Spleen (tissue), 11 donors: ENCODE results near the gene MSANTD4. TPM values are rescaled to one million over a fixed set of nuclear protein-coding genes. Genes with fewer than 3 reads are reported as not detected.

Experiments used
- DNase-seq: peaks from one replicate; pipeline ENCODE4 v3.0.0-alpha.2; 2020
- H3K27ac ChIP-seq, 8 donors: fragments of 200-600 bp; sonication (generic) in 7 of 8; 1 replicate in 4 of 8; 2 replicates in 4 of 8; pipeline versions ENCODE4 v1.5.0 to v1.8.0; 2016 to 2021; ENCODE audit warnings: inconsistent platforms in 4 of 8, mild to moderate bottlenecking in 4 of 8, moderate library complexity in 1 of 8
- H3K27me3 ChIP-seq, 7 donors: fragments of 200-600 bp; sonication (generic) in 6 of 7; replicated peaks in 1 of 7; 1 replicate in 4 of 7; 2 replicates in 3 of 7; pipeline versions ENCODE4 v1.5.0 to v1.8.0; 2016 to 2021; ENCODE audit warnings: inconsistent platforms in 3 of 7, mild to moderate bottlenecking in 1 of 7
- H3K36me3 ChIP-seq, 6 donors: fragments of 200-600 bp; sonication (generic) in 5 of 6; 1 replicate in 4 of 6; 2 replicates in 2 of 6; pipeline versions ENCODE4 v1.5.0 to v1.8.0; 2016 to 2021; ENCODE audit warnings: inconsistent platforms in 2 of 6
- H3K4me1 ChIP-seq, 6 donors: fragments of 200-600 bp; sonication (generic) in 5 of 6; 1 replicate in 3 of 6; 2 replicates in 3 of 6; pipeline versions ENCODE4 v1.5.0 to v1.8.0; 2016 to 2021; ENCODE audit warnings: inconsistent platforms in 3 of 6
- H3K4me3 ChIP-seq, 8 donors: fragments of 200-600 bp; sonication (generic) in 7 of 8; 1 replicate in 4 of 8; 2 replicates in 4 of 8; pipeline versions ENCODE4 v1.5.0 to v1.8.0; 2016 to 2021; ENCODE audit warnings: inconsistent platforms in 4 of 8, mild to moderate bottlenecking in 4 of 8, moderate library complexity in 2 of 8
- H3K9me3 ChIP-seq, 8 donors: fragments of 200-600 bp; sonication (generic) in 7 of 8; 1 replicate in 4 of 8; 2 replicates in 4 of 8; pipeline versions ENCODE4 v1.5.0 to v1.8.0; 2016 to 2021; ENCODE audit warnings: inconsistent platforms in 4 of 8
- POLR2A ChIP-seq, 3 donors: fragments of 450-650 bp; IDR thresholded peaks; one replicate each; pipeline ENCODE4 v1.5.1; 2017; ENCODE audit warnings: antibody characterized with exemption in 3 of 3, mild to moderate bottlenecking in 1 of 3
- POLR2AphosphoS5 ChIP-seq, 3 donors: sonication (generic); formaldehyde crosslinking; IDR thresholded peaks; one replicate each; pipeline ENCODE4 v1.5.1; 2017; ENCODE audit warnings: antibody characterized with exemption in 3 of 3
- WGBS, 5 donors: extraction: QIAGEN DNeasy Blood & Tissue Kit in 3 of 5; methylation state at CpG; one replicate each; pipeline versions ENCODE4 v1.1.5 to v1.1.7; 2013 to 2018; 5-methylcytosine and 5-hydroxymethylcytosine counted together
- intact Hi-C: fragments of 100-400 bp; cut with DNase I; formaldehyde crosslinking; loops from one replicate; pipeline ENCODE4 v1.15.0; 2023; ENCODE audit warnings: low total_unique reads
- polyA plus RNA-seq, 3 donors: library from polyadenylated mRNA; stranded (reverse); fragments of 200-250 nt; gene quantifications; one replicate each; pipeline ENCODE4 v1.2.1, GENCODE V29; 2013
- total RNA-seq, 7 donors: library from RNA; depleted of rRNA in 3 of 7; stranded (reverse); fragments of >200 nt in 3 of 7; fragmentation: NEBNext Ultra II Directional in 4 of 7; extraction: Animal tissue kit (Norgen Biotek cat#: 25700) in 4 of 7; gene quantifications; one replicate each; pipeline versions ENCODE4 v1.1.0 to v1.2.1, GENCODE V29; 2016 to 2021
- TF ChIP-seq, protein P1 (sequence below), 11 experiments: fragments of 200-600 bp in 7 of 11; fragments of 450-650 bp in 4 of 11; sonication (generic) in 4 of 11; IDR thresholded peaks in 8 of 11; conservative IDR thresholded peaks in 3 of 11; 1 replicate in 7 of 11; 2 replicates in 4 of 11; pipeline versions ENCODE4 v1.4.0 to v1.8.0; 2016 to 2021; ENCODE audit warnings: antibody characterized with exemption in 11 of 11, inconsistent platforms in 4 of 11, mild to moderate bottlenecking in 1 of 11
- donor health status: healthy with polysubstance abuse.
- donor health status: DM: no; HTN: no; CAD: no; lungs with moderate emphysema.
- donor health status: DM: no; HTN: no; CAD: no.
- donor health status: Bipolar disorder and iron deficiency.
- donor health status: healthy.
- donor health status: DM: no; HTN: no; CAD: no.
- donor health status: DM: yes; HTN: yes; CAD: no.

MSANTD4 gene
- total and polyA plus RNA-seq, 10 donors: 5.5 to 29.5 (median 15.9) TPM

DNA sequence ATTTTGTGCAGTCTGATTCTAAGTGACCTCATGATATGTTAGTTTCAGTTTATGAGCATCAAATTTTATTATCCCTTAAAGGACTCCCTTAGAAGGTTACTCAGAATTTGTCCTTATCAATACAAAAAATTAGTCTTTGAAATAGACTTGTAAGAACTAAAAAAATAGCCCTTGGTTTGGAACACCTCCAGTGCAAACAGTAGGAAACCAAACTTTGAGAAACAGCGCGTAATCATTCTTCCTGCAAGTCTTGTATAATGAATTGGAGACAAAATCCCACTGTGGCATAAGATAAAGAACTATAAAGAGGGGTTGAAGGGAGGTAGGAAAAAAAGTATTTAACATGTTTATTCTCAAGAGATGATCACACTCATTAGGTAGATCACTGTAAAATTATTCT, 10.8 kb upstream of the MSANTD4 start:
- 56 to 94% (median 67%) methylated on average over 2 of the region's 2 CpGs for WGBS, 5 donors
- TF ChIP-seq, protein P1, sequence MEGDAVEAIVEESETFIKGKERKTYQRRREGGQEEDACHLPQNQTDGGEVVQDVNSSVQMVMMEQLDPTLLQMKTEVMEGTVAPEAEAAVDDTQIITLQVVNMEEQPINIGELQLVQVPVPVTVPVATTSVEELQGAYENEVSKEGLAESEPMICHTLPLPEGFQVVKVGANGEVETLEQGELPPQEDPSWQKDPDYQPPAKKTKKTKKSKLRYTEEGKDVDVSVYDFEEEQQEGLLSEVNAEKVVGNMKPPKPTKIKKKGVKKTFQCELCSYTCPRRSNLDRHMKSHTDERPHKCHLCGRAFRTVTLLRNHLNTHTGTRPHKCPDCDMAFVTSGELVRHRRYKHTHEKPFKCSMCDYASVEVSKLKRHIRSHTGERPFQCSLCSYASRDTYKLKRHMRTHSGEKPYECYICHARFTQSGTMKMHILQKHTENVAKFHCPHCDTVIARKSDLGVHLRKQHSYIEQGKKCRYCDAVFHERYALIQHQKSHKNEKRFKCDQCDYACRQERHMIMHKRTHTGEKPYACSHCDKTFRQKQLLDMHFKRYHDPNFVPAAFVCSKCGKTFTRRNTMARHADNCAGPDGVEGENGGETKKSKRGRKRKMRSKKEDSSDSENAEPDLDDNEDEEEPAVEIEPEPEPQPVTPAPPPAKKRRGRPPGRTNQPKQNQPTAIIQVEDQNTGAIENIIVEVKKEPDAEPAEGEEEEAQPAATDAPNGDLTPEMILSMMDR (IDR thresholded peaks at IDR 0.05 in 8 of 11, conservative IDR thresholded peaks at IDR 0.05 in 3 of 11): no peak
- TF ChIP-seq POLR2A (IDR thresholded peaks at IDR 0.05): no peak
- TF ChIP-seq POLR2AphosphoS5 (IDR thresholded peaks at IDR 0.05): no peak
- no peak for DNase-seq
- Histone ChIP-seq H3K27ac (no peak overlapping the region), H3K4me3 (no peak overlapping the region), H3K27me3 (peaks cover 0 to 18% (median 0%) of the 10 kb centered on the region in 7 donors), H3K4me1 (no peaks in the 10 kb centered on the region), H3K36me3 (no peaks in the 10 kb centered on the region), H3K9me3 (no peaks in the 10 kb centered on the region)
- intact Hi-C loops: no loop called here

DNA sequence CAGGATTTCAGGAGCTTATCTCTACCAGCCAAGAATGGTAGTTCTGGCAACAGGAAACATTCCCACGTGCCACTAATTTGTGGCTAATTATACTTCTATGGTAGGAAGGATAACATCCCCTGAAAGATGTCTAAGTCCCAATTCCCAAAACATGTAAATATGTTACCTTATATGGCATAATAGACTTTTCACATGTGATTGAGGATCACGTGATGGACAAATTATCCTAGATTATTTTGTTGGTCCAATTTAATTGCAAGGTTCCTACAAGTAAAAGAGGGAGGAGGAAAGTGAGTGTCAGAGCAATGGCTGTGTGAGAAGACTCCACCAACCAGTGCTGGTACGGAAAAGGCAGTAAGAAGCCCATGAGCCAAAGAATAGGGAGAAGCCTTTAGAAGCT, 9.9 kb upstream of the MSANTD4 start:
- TF ChIP-seq POLR2A (IDR thresholded peaks at IDR 0.05): no peak
- no peak for TF ChIP-seq POLR2AphosphoS5 (IDR thresholded peaks at IDR 0.05)
- TF ChIP-seq, protein P1 (IDR thresholded peaks at IDR 0.05 in 8 of 11, conservative IDR thresholded peaks at IDR 0.05 in 3 of 11): no peak
- no peaks in the 10 kb centered on the region for H3K9me3 ChIP-seq
- H3K27ac ChIP-seq: no peak overlapping the region
- H3K27me3 ChIP-seq: peaks cover 0 to 18% (median 0%) of the 10 kb centered on the region in 7 donors
- H3K4me1 ChIP-seq: no peaks in the 10 kb centered on the region
- 67 to 82% (median 76%) methylated on average over 3 of the region's 3 CpGs for WGBS, 5 donors
- intact Hi-C loops: no loop called here
- no peak overlapping the region for H3K4me3 ChIP-seq
- H3K36me3 ChIP-seq: no peaks in the 10 kb centered on the region
- DNase-seq: no peak

DNA sequence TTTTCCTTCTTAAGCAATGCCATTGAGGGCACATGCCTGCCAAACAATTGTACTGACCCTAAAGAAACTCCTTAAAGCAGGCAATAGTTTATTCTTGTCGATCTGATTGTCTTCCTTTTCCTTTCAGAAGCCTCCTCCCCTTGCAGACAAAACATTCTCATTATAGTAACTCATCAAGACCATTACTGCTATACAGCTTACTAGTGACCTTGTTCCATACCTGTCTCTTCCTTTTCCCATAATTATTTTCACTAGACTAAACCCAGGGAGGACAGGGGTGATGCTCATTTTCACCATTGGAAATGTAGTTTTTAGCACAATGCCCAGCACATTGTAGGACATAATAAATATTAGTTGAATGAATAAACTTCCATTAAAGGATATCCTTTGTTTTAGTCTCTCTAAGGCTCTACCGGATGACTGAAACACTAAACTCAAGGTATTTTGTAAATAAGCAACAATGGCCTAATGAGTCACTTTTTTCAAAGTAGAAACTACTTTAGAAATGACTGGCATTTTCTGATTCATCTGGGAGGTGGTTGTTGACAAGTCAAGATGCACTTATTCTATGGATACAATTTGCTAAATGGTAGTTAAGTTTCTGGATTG, 9.3 kb upstream of the MSANTD4 start:
- Histone ChIP-seq H3K9me3 (no peaks in the 10 kb centered on the region), H3K36me3 (no peaks in the 10 kb centered on the region), H3K4me1 (no peaks in the 10 kb centered on the region), H3K4me3 (no peak overlapping the region), H3K27me3 (peaks cover 0 to 18% (median 0%) of the 10 kb centered on the region in 7 donors), H3K27ac (no peak overlapping the region)
- no peak for TF ChIP-seq POLR2AphosphoS5 (IDR thresholded peaks at IDR 0.05)
- TF ChIP-seq, protein P1 (IDR thresholded peaks at IDR 0.05 in 8 of 11, conservative IDR thresholded peaks at IDR 0.05 in 3 of 11): no peak
- TF ChIP-seq POLR2A (IDR thresholded peaks at IDR 0.05): no peak
- no peak for DNase-seq
- intact Hi-C loops: no loop called here
- 33 to 47% (median 44%) methylated on average over 2 of the region's 2 CpGs for WGBS, 5 donors

DNA sequence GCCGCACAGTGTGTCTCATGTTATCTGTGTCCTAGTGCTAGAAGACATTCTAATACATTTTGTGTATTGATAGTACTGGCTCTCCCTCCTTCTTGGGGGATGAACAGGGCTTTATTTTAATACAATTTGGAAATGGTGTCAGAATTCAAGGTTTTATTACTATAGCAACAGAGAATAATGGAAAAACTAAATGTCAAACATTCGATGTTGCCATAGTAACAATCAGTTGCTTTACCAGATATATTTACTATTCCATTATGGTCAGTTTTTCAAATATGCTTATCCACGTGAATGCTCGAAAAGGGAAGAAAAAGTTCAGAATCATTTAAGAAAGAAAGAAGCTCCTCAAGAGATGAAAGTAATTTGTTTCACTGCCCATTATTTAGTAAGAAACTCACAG, 8.6 kb upstream of the MSANTD4 start:
- Histone ChIP-seq H3K4me1 (no peaks in the 10 kb centered on the region), H3K27me3 (peaks cover 0 to 18% (median 0%) of the 10 kb centered on the region in 7 donors), H3K27ac (no peak overlapping the region), H3K4me3 (no peak overlapping the region), H3K36me3 (no peaks in the 10 kb centered on the region), H3K9me3 (no peaks in the 10 kb centered on the region)
- no peak for DNase-seq
- 67 to 89% (median 80%) methylated on average over 4 of the region's 4 CpGs for WGBS, 5 donors
- no peak for TF ChIP-seq POLR2AphosphoS5 (IDR thresholded peaks at IDR 0.05)
- TF ChIP-seq, protein P1 (IDR thresholded peaks at IDR 0.05 in 8 of 11, conservative IDR thresholded peaks at IDR 0.05 in 3 of 11): no peak
- TF ChIP-seq POLR2A (IDR thresholded peaks at IDR 0.05): no peak
- intact Hi-C loops: no loop called here
